ENCODE data around the gene ZXDC.

Gene ZXDC

GRCh38 chr3:126511291-126511690 is 35.6 kb upstream of the ZXDC start:
- no peak for DNase-seq

GRCh38 chr3:126510308-126510910 is 34.7 kb upstream of the ZXDC start:
- no peak for DNase-seq

- no peak for DNase-seq
Observed at GRCh38 chr3:126509597-126510307, 34.1 kb upstream of the ZXDC start.

- no peak for DNase-seq
Observed at GRCh38 chr3:126508564-126508964, 32.9 kb upstream of the ZXDC start.

- no peak for DNase-seq
Observed at GRCh38 chr3:126507886-126508285, 32.2 kb upstream of the ZXDC start.

- no peak for DNase-seq
Observed at GRCh38 chr3:126503701-126504100, 28.0 kb upstream of the ZXDC start.

- DNase-seq = no peak
Observed at GRCh38 chr3:126502656-126503055, 27.0 kb upstream of the ZXDC start.

- no peak for DNase-seq
Observed at GRCh38 chr3:126501736-126502135, 26.0 kb upstream of the ZXDC start.

- no peak for DNase-seq
Observed at GRCh38 chr3:126501054-126501453, 25.4 kb upstream of the ZXDC start.

GRCh38 chr3:126500016-126500415 is 24.3 kb upstream of the ZXDC start:
- DNase-seq = no peak

GRCh38 chr3:126499401-126499800 is 23.7 kb upstream of the ZXDC start:
- DNase-seq = no peak

GRCh38 chr3:126498929-126499328 is 23.2 kb upstream of the ZXDC start:
- no peak for DNase-seq

- no peak for DNase-seq
Observed at GRCh38 chr3:126498461-126498860, 22.8 kb upstream of the ZXDC start.

GRCh38 chr3:126497956-126498355 is 22.3 kb upstream of the ZXDC start:
- DNase-seq = no peak

GRCh38 chr3:126496894-126497850 is 21.5 kb upstream of the ZXDC start:
- peak; percentile 63 to 65 for DNase-seq

- no peak for DNase-seq
Observed at GRCh38 chr3:126495786-126496185, 20.1 kb upstream of the ZXDC start.

- DNase-seq = no peak
Observed at GRCh38 chr3:126494970-126495230, 19.2 kb upstream of the ZXDC start.

- no peak for DNase-seq
Observed at GRCh38 chr3:126494204-126494969, 18.7 kb upstream of the ZXDC start.

- DNase-seq = peak; percentile 71 to 79
Observed at GRCh38 chr3:126493739-126494138, 18.0 kb upstream of the ZXDC start.

- no peak for DNase-seq
Observed at GRCh38 chr3:126493051-126493450, 17.4 kb upstream of the ZXDC start.

GRCh38 chr3:126491221-126492013 is 15.7 kb upstream of the ZXDC start:
- peak; percentile 8 to 16 for DNase-seq

- no peak for DNase-seq
Observed at GRCh38 chr3:126490619-126491018, 14.9 kb upstream of the ZXDC start.

Measured in Kasumi-1 (cell line).